OCI-LY1 (cell line): Measurements from ENCODE around the gene PIGB.

Experiments used
- EZH2 ChIP-seq: fragments of 200-600 bp; sonication (generic), shearing (Covaris generic); IDR thresholded peaks from 2 replicates; pipeline ENCODE4 v1.8.0; 2017; ENCODE audit warnings: borderline replicate concordance, mixed run types, mild to moderate bottlenecking, antibody characterized with exemption, low read length, moderate library complexity, mixed read lengths
- TF ChIP-seq, protein P1 (sequence below): fragments of 200-600 bp; sonication (generic), shearing (Covaris generic); IDR thresholded peaks from 2 replicates; pipeline ENCODE4 v1.5.1; 2017; ENCODE audit warnings: mild to moderate bottlenecking, antibody characterized with exemption, low read length, moderate library complexity, mixed read lengths

DNA sequence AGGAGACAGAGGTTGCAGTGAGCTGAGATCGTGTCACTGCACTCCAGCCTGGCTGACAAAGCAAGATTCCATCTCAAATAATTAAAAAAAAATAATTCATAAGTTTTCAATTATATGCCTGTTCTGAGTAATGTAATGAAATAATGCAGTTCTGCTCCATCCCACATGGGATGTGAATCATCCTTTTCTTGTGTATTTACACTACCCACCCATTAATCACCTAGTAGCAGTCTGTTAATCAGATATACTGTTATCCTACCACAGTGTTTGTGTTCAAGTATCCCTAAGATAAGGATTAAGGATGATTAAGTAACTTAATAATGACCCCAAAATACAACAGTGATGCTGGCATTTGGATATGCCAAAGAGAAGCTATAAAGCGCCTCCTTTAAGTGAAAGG lies 38.8 kb downstream of the PIGB start:
- TF ChIP-seq, protein P1, sequence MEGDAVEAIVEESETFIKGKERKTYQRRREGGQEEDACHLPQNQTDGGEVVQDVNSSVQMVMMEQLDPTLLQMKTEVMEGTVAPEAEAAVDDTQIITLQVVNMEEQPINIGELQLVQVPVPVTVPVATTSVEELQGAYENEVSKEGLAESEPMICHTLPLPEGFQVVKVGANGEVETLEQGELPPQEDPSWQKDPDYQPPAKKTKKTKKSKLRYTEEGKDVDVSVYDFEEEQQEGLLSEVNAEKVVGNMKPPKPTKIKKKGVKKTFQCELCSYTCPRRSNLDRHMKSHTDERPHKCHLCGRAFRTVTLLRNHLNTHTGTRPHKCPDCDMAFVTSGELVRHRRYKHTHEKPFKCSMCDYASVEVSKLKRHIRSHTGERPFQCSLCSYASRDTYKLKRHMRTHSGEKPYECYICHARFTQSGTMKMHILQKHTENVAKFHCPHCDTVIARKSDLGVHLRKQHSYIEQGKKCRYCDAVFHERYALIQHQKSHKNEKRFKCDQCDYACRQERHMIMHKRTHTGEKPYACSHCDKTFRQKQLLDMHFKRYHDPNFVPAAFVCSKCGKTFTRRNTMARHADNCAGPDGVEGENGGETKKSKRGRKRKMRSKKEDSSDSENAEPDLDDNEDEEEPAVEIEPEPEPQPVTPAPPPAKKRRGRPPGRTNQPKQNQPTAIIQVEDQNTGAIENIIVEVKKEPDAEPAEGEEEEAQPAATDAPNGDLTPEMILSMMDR: no peak
- TF ChIP-seq EZH2: no peak
